DLD1 (cell line): ENCODE results near the gene LRP1B.
"Not testable (repeated sequence)": the region's sequence is repeated elsewhere in the genome, so short reads cannot be mapped to it uniquely, and the experiment has no call there.

Source experiments
- in situ Hi-C: cut with HindIII; loops from 2 replicates; pipeline ENCODE4 v1.10.0; 2017; ENCODE audit warnings: low sequenced_read_pairs

The LRP1B gene

GRCh38 chr2:142104134-142104758, 26.6 kb downstream of the LRP1B start:
- in situ Hi-C loops: no loop called here

- in situ Hi-C loops: no loop called here
Measured at GRCh38 chr2:142100970-142101369, 29.8 kb downstream of the LRP1B start.

GRCh38 chr2:142100139-142100873, 30.5 kb downstream of the LRP1B start:
- in situ Hi-C loops: no loop called here

GRCh38 chr2:142097711-142098110, 33.1 kb downstream of the LRP1B start:
- in situ Hi-C loops: no loop called here

GRCh38 chr2:142095647-142096046, 35.2 kb downstream of the LRP1B start:
- in situ Hi-C loops: no loop called here

- in situ Hi-C loops: no loop called here
Measured at GRCh38 chr2:142094233-142094632, 36.6 kb downstream of the LRP1B start.

GRCh38 chr2:142088058-142088568, 42.7 kb downstream of the LRP1B start:
- in situ Hi-C loops: no loop called here

GRCh38 chr2:142087585-142087984, 43.2 kb downstream of the LRP1B start:
- in situ Hi-C loops: not testable (repeated sequence)

GRCh38 chr2:142082368-142082767, 48.4 kb downstream of the LRP1B start:
- in situ Hi-C loops: no loop called here

- in situ Hi-C loops: no loop called here
Measured at GRCh38 chr2:142076317-142076716, 54.5 kb downstream of the LRP1B start.

GRCh38 chr2:142075826-142076225, 55.0 kb downstream of the LRP1B start:
- in situ Hi-C loops: no loop called here

GRCh38 chr2:142069251-142069888, 61.4 kb downstream of the LRP1B start:
- in situ Hi-C loops: no loop called here

GRCh38 chr2:142065700-142066099, 65.1 kb downstream of the LRP1B start:
- in situ Hi-C loops: no loop called here

GRCh38 chr2:142065156-142065555, 65.7 kb downstream of the LRP1B start:
- in situ Hi-C loops: no loop called here

GRCh38 chr2:142061733-142062132, 69.1 kb downstream of the LRP1B start:
- in situ Hi-C loops: no loop called here

GRCh38 chr2:142058149-142058548, 72.7 kb downstream of the LRP1B start:
- in situ Hi-C loops: no loop called here

- in situ Hi-C loops: no loop called here
Measured at GRCh38 chr2:142056784-142057183, 74.0 kb downstream of the LRP1B start.

GRCh38 chr2:142052220-142052863, 78.5 kb downstream of the LRP1B start:
- in situ Hi-C loops: no loop called here

GRCh38 chr2:142048581-142048980, 82.2 kb downstream of the LRP1B start:
- in situ Hi-C loops: no loop called here

- in situ Hi-C loops: no loop called here
Measured at GRCh38 chr2:142045641-142046040, 85.2 kb downstream of the LRP1B start.

- in situ Hi-C loops: no loop called here
Measured at GRCh38 chr2:142044197-142044596, 86.6 kb downstream of the LRP1B start.
